K562 (cell line): ENCODE data around the gene FIG4. TPM values are rescaled to one million over a fixed set of nuclear protein-coding genes. Genes with fewer than 3 reads are reported as not detected.

Source experiments
- ATAC-seq: fragments of 200-7000 bp; cut with Tn5 transposase; 3 replicates; pipeline ENCODE4 v1.9.1; 2020; ENCODE audit warnings: moderate library complexity
- BruUV-seq: library from RNA; stranded (reverse); fragments of 400-500 nt; replicated peaks from 2 replicates; lab custom pipeline; 2021; lab: Mats Ljungman, UMichigan
- CTCF ChIA-PET: fragments of 300-600 bp; formaldehyde crosslinking; extraction: SDS; loops from one replicate; lab custom pipeline; 2021; ENCODE audit warnings: low intra/inter-chr PET ratio; lab: Yijun Ruan, JAX
- POLR2A ChIA-PET: fragments of 300-600, 350-650 bp; sonication (Branson Sonifier 250); formaldehyde crosslinking; extraction: SDS; loops from one replicate; lab custom pipeline; 2021; ENCODE audit warnings: antibody characterized with exemption, inconsistent platforms; lab: Yijun Ruan, JAX
- DNase-seq, 4 experiments: peaks; one replicate each; pipeline versions ENCODE4 v3.0.0 to v3.0.0-alpha.2; 2011 to 2018; ENCODE audit warnings: low spot score in 3 of 4, mixed read lengths in 3 of 4; ENCODE audit errors: extremely low read depth in 1 of 4
- FAIRE-seq: peaks from 2 replicates; lab custom pipeline; 2011; peaks lifted over from hg19 to GRCh38; lab: Jason Lieb, UNC
- H2AFZ ChIP-seq: 2 replicates; pipeline ENCODE4 v1.6.0; 2011; ENCODE audit warnings: low read depth, low read length, control low read depth, inconsistent platforms
- H3K27ac ChIP-seq: fragments of 200-600 bp; 3 replicates; pipeline ENCODE4 v1.8.0; 2011; ENCODE audit warnings: low read depth, mild to moderate bottlenecking, control low read depth, inconsistent platforms, low read length, moderate library complexity, mixed read lengths; ENCODE audit errors: extremely low read depth
- H3K27me3 ChIP-seq, 2 experiments: fragments of 300-600 bp in 1 of 2; 2 replicates in 1 of 2; 3 replicates in 1 of 2; pipeline versions ENCODE4 v1.6.0 to v1.8.0; 2011; ENCODE audit warnings: inconsistent platforms in 2 of 2, low read length in 2 of 2, mild to moderate bottlenecking in 1 of 2, mixed read lengths in 1 of 2, moderate library complexity in 1 of 2; ENCODE audit not compliant: control insufficient read depth in 2 of 2, insufficient read depth in 2 of 2
- H3K36me3 ChIP-seq: fragments of 300-600 bp; 3 replicates; pipeline ENCODE4 v1.8.0; 2011; ENCODE audit warnings: mild to moderate bottlenecking, low read length, inconsistent platforms; ENCODE audit not compliant: control insufficient read depth, insufficient read depth
- H3K4me1 ChIP-seq, 2 experiments: fragments of 200-600 bp in 1 of 2; replicated peaks in 1 of 2; 2 replicates in 1 of 2; 3 replicates in 1 of 2; pipeline versions ENCODE4 v1.5.1 to v1.8.0; 2011; ENCODE audit warnings: inconsistent platforms in 2 of 2, low read length in 2 of 2, mild to moderate bottlenecking in 1 of 2, mixed read lengths in 1 of 2, moderate library complexity in 1 of 2; ENCODE audit not compliant: control insufficient read depth in 2 of 2, insufficient read depth in 2 of 2
- H3K4me2 ChIP-seq: 2 replicates; pipeline ENCODE4 v1.6.1; 2011; ENCODE audit warnings: low read length, control low read depth, inconsistent platforms, mixed read lengths; ENCODE audit not compliant: insufficient read depth
- H3K4me3 ChIP-seq: fragments of 200-600 bp; sonication (generic), shearing (Covaris generic); 2 replicates; pipeline ENCODE4 v1.5.1; 2016; ENCODE audit warnings: control low read depth, inconsistent platforms
- H3K79me2 ChIP-seq: fragments of 200-600 bp; 3 replicates; pipeline ENCODE4 v1.8.0; 2011; ENCODE audit warnings: low read length, inconsistent platforms; ENCODE audit not compliant: control insufficient read depth, insufficient read depth
- H3K9ac ChIP-seq, 2 experiments: 2 replicates each; pipeline versions ENCODE4 v1.6.0 to v1.6.1; 2011; ENCODE audit warnings: low read depth in 2 of 2, low read length in 2 of 2, control low read depth in 1 of 2, inconsistent platforms in 1 of 2, mild to moderate bottlenecking in 1 of 2, mixed read lengths in 1 of 2; ENCODE audit not compliant: insufficient read depth in 1 of 2
- H3K9me1 ChIP-seq: one replicate; pipeline ENCODE4 v1.6.0; 2011; ENCODE audit warnings: inconsistent platforms, mild to moderate bottlenecking, low read length, moderate library complexity; ENCODE audit not compliant: control insufficient read depth, insufficient read depth
- H3K9me3 ChIP-seq: replicated peaks from 2 replicates; pipeline ENCODE4 v1.5.1; 2011; ENCODE audit warnings: low read depth, low read length, inconsistent platforms; ENCODE audit not compliant: control insufficient read depth, insufficient read depth
- H4K20me1 ChIP-seq: replicated peaks from 2 replicates; pipeline ENCODE4 v1.6.1; 2011; ENCODE audit warnings: low read length, inconsistent platforms, mixed read lengths; ENCODE audit not compliant: control insufficient read depth, insufficient read depth
- ADNP ChIP-seq: fragments of 200-800 bp; sonication (Bioruptor generic); IDR thresholded peaks from 2 replicates; pipeline ENCODE4 v1.6.1; 2016; ENCODE audit warnings: missing genetic modification characterization, missing compliant biosample characterization
- KAT8 ChIP-seq: fragments of 450-650 bp; IDR thresholded peaks from 2 replicates; pipeline ENCODE4 v1.6.1; 2016; ENCODE audit warnings: low read depth, mild to moderate bottlenecking
- MAZ ChIP-seq, 2 experiments: fragments of 450-650 bp in 1 of 2; sonication (generic) in 1 of 2; formaldehyde crosslinking; IDR thresholded peaks in 1 of 2; conservative IDR thresholded peaks in 1 of 2; 2 replicates each; pipeline versions ENCODE4 v1.4.0 to v1.5.0; 2020; ENCODE audit warnings: mild to moderate bottlenecking in 1 of 2, missing genetic modification reagents in 1 of 2
- MXI1 ChIP-seq: IDR thresholded peaks from 2 replicates; pipeline ENCODE4 v1.6.1; 2011; ENCODE audit warnings: low read depth, mild to moderate bottlenecking, improper control_type of control experiment, low read length
- POLR2AphosphoS5 ChIP-seq: IDR thresholded peaks from 2 replicates; pipeline ENCODE4 v1.6.1; 2011; ENCODE audit warnings: mild to moderate bottlenecking, low read depth, low read length, moderate library complexity; ENCODE audit not compliant: control insufficient read depth, insufficient read depth
- SOX6 ChIP-seq: fragments of 450-650 bp; IDR thresholded peaks from 2 replicates; pipeline ENCODE4 v1.6.1; 2014; ENCODE audit warnings: mild to moderate bottlenecking
- ZNF143 ChIP-seq: sonication (generic); formaldehyde crosslinking; IDR thresholded peaks from 2 replicates; pipeline ENCODE4 v1.9.0; 2022; ENCODE audit warnings: mild to moderate bottlenecking, missing genetic modification reagents
- ZNF282 ChIP-seq: sonication (generic); formaldehyde crosslinking; IDR thresholded peaks from 2 replicates; pipeline ENCODE4 v1.8.1; 2023; ENCODE audit warnings: missing genetic modification reagents
- ZNF354B ChIP-seq: fragments of 250-450 bp; sonication (Bioruptor Pico); IDR thresholded peaks from 2 replicates; pipeline ENCODE4 v1.4.0; 2020
- ZNF507 ChIP-seq: conservative IDR thresholded peaks from 2 replicates; pipeline ENCODE4 v1.6.1; 2017; ENCODE audit warnings: missing genetic modification characterization, missing compliant biosample characterization
- in situ Hi-C: fragments of 300-500 bp; cut with MboI; formaldehyde crosslinking; loops from 4 replicates; pipeline ENCODE4 v1.15.0; 2018; ENCODE audit warnings: inconsistent platforms, mixed read lengths
- intact Hi-C: fragments of 100-400 bp; cut with micrococcal nuclease; formaldehyde crosslinking; loops from 2 replicates; pipeline ENCODE4 v1.14.2; 2022
- polyA plus RNA-seq, 8 experiments: library from polyadenylated mRNA; depleted of rRNA in 4 of 8; stranded (reverse) in 5 of 8; unstranded in 3 of 8; fragments of >200 nt; fragmentation: Nextera tagmentation in 2 of 8; fragmentation: Illumina TruSeq in 1 of 8; extraction: Ambion mirVana in 2 of 8; extraction: Trizol in 1 of 8; gene quantifications; 2 replicates each; pipeline versions ENCODE4 v1.2.1 to v1.2.3, GENCODE V29; 2011 to 2014; ENCODE audit warnings: inconsistent platforms in 1 of 8, missing spikeins in 1 of 8
- total RNA-seq, 7 experiments: library from RNA; depleted of rRNA in 6 of 7; stranded (reverse); fragments of >200 nt in 6 of 7; fragmentation: Illumina TruSeq in 2 of 7; extraction: Trizol in 2 of 7; gene quantifications; 2 replicates each; pipeline versions ENCODE4 v1.2.1 to v1.2.3, GENCODE V29; 2011 to 2021; ENCODE audit warnings: low replicate concordance in 1 of 7
- TF ChIP-seq, protein P1 (sequence below): fragments of 250-450 bp; sonication (Bioruptor Pico); IDR thresholded peaks from 2 replicates; pipeline ENCODE4 v1.8.0; 2022; ENCODE audit warnings: inconsistent platforms
- TF ChIP-seq, protein P2 (sequence below): fragments of 250-450 bp; sonication (Bioruptor Pico); IDR thresholded peaks from 2 replicates; pipeline ENCODE4 v1.5.0; 2021; ENCODE audit warnings: mild to moderate bottlenecking, borderline replicate concordance
- TF ChIP-seq, protein P3 (sequence below): fragments of 250-450 bp; sonication (Bioruptor Pico); IDR thresholded peaks from 2 replicates; pipeline ENCODE4 v1.4.0; 2020; ENCODE audit warnings: mild to moderate bottlenecking, moderate library complexity
- TF ChIP-seq, protein P4 (sequence below): sonication (generic); formaldehyde crosslinking; IDR thresholded peaks from 2 replicates; pipeline ENCODE4 v1.8.0; 2022; ENCODE audit warnings: missing genetic modification reagents, mild to moderate bottlenecking, borderline replicate concordance
- TF ChIP-seq, protein P5 (sequence below): fragments of 450-650 bp; IDR thresholded peaks from 2 replicates; pipeline ENCODE4 v1.6.1; 2017; ENCODE audit warnings: antibody characterized with exemption

FIG4 gene
- total and polyA plus RNA-seq, 9 of the 15 experiments (the other 6 are each of a cell fraction or from before 2014, with no cell fraction given) = 1.5 to 6.8 (median 4.3) TPM

DNA sequence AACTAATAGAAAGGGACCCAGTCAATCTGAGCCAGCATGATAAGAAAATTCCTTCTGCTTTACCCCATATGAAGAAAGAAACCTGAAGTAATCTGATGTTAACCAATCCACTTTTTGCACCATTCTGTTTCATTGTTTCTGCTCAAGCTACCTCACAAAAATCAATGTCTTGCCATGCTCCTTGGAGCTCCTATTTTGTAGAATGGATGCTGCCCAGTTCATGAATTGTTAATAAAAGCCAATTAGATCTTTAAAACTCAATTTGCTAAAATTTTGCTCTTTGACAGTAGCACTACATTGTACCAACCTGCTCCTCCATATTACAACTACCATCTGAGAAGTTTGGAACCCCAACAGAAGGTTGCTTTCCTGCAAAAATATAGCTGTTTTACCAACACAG is 170.8 kb downstream of the FIG4 start:
- no peak for ATAC-seq
- Histone ChIP-seq H3K79me2 (no peaks in the 10 kb centered on the region), H3K4me1 (no peaks in the 10 kb centered on the region), H3K36me3 (no peaks in the 10 kb centered on the region), H3K4me2 (no peak overlapping the region), H3K9me3 (no peaks in the 10 kb centered on the region), H3K4me3 (no peak overlapping the region), H3K27ac (no peak overlapping the region), H3K9me1 (no peaks in the 10 kb centered on the region), H2AFZ (no peak overlapping the region), H3K27me3 (no peaks in the 10 kb centered on the region), H4K20me1 (no peaks in the 10 kb centered on the region), H3K9ac (no peak overlapping the region)
- BruUV-seq = no TSS peak
- in situ Hi-C loops (no loop called here), intact Hi-C loops (no loop called here)
- ChIA-PET POLR2A (interaction anchor here (0.8 kb wide), 1 partner anchor 14 kb away, joined by 3 read pairs; no protein-coding TSS in a partner anchor), CTCF (no interaction called here)
- no peak for TF ChIP-seq ZNF507 (tag)
- TF ChIP-seq, protein P1, sequence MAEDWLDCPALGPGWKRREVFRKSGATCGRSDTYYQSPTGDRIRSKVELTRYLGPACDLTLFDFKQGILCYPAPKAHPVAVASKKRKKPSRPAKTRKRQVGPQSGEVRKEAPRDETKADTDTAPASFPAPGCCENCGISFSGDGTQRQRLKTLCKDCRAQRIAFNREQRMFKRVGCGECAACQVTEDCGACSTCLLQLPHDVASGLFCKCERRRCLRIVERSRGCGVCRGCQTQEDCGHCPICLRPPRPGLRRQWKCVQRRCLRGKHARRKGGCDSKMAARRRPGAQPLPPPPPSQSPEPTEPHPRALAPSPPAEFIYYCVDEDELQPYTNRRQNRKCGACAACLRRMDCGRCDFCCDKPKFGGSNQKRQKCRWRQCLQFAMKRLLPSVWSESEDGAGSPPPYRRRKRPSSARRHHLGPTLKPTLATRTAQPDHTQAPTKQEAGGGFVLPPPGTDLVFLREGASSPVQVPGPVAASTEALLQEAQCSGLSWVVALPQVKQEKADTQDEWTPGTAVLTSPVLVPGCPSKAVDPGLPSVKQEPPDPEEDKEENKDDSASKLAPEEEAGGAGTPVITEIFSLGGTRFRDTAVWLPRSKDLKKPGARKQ (CRISPR knock-in tag) = no peak
- TF ChIP-seq POLR2AphosphoS5 = no peak
- TF ChIP-seq MXI1 = no peak
- no peak for TF ChIP-seq ADNP (tag)
- TF ChIP-seq, protein P2, sequence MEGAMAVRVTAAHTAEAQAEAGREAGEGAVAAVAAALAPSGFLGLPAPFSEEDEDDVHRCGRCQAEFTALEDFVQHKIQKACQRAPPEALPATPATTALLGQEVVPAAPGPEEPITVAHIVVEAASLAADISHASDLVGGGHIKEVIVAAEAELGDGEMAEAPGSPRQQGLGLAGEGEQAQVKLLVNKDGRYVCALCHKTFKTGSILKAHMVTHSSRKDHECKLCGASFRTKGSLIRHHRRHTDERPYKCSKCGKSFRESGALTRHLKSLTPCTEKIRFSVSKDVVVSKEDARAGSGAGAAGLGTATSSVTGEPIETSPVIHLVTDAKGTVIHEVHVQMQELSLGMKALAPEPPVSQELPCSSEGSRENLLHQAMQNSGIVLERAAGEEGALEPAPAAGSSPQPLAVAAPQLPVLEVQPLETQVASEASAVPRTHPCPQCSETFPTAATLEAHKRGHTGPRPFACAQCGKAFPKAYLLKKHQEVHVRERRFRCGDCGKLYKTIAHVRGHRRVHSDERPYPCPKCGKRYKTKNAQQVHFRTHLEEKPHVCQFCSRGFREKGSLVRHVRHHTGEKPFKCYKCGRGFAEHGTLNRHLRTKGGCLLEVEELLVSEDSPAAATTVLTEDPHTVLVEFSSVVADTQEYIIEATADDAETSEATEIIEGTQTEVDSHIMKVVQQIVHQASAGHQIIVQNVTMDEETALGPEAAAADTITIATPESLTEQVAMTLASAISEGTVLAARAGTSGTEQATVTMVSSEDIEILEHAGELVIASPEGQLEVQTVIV = no peak
- TF ChIP-seq SOX6 = no peak
- TF ChIP-seq, protein P3, sequence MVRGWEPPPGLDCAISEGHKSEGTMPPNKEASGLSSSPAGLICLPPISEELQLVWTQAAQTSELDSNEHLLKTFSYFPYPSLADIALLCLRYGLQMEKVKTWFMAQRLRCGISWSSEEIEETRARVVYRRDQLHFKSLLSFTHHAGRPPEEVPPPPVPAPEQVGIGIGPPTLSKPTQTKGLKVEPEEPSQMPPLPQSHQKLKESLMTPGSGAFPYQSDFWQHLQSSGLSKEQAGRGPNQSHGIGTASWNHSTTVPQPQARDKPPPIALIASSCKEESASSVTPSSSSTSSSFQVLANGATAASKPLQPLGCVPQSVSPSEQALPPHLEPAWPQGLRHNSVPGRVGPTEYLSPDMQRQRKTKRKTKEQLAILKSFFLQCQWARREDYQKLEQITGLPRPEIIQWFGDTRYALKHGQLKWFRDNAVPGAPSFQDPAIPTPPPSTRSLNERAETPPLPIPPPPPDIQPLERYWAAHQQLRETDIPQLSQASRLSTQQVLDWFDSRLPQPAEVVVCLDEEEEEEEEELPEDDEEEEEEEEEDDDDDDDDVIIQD (CRISPR knock-in tag) = no peak
- TF ChIP-seq KAT8 = no peak
- TF ChIP-seq ZNF143 = no peak
- TF ChIP-seq, protein P4, sequence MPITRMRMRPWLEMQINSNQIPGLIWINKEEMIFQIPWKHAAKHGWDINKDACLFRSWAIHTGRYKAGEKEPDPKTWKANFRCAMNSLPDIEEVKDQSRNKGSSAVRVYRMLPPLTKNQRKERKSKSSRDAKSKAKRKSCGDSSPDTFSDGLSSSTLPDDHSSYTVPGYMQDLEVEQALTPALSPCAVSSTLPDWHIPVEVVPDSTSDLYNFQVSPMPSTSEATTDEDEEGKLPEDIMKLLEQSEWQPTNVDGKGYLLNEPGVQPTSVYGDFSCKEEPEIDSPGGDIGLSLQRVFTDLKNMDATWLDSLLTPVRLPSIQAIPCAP (CRISPR knock-in tag) = no peak
- TF ChIP-seq MAZ (CRISPR knock-in tag; conservative IDR thresholded peaks at IDR 0.05 in 1 of 2, IDR thresholded peaks at IDR 0.05 in 1 of 2) = no peak
- TF ChIP-seq, protein P5, sequence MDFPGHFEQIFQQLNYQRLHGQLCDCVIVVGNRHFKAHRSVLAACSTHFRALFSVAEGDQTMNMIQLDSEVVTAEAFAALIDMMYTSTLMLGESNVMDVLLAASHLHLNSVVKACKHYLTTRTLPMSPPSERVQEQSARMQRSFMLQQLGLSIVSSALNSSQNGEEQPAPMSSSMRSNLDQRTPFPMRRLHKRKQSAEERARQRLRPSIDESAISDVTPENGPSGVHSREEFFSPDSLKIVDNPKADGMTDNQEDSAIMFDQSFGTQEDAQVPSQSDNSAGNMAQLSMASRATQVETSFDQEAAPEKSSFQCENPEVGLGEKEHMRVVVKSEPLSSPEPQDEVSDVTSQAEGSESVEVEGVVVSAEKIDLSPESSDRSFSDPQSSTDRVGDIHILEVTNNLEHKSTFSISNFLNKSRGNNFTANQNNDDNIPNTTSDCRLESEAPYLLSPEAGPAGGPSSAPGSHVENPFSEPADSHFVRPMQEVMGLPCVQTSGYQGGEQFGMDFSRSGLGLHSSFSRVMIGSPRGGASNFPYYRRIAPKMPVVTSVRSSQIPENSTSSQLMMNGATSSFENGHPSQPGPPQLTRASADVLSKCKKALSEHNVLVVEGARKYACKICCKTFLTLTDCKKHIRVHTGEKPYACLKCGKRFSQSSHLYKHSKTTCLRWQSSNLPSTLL = no peak
- no peak for TF ChIP-seq ZNF354B (CRISPR knock-in tag)
- TF ChIP-seq ZNF282 (CRISPR knock-in tag) = no peak
- no peak for DNase-seq
- FAIRE-seq = no peak
